HepG2 (cell line): ENCODE measurements around the gene EZH1. TPM values are rescaled to one million over a fixed set of nuclear protein-coding genes. Genes with fewer than 3 reads are reported as not detected.

Experiments used
- ATAC-seq: fragments of 200-7000 bp; cut with Tn5 transposase; 3 replicates; pipeline ENCODE4 v1.9.1; 2020; ENCODE audit warnings: mild to moderate bottlenecking, moderate library complexity
- BruUV-seq: library from RNA; stranded (reverse); fragments of 400-500 nt; replicated peaks from 2 replicates; lab custom pipeline; 2021; lab: Mats Ljungman, UMichigan
- CTCF ChIA-PET: fragments of 300-600 bp; formaldehyde crosslinking; extraction: SDS; loops from one replicate; lab custom pipeline; 2021; ENCODE audit warnings: low total read pairs, inconsistent platforms, low intra/inter-chr PET ratio; lab: Yijun Ruan, JAX
- POLR2A ChIA-PET: fragments of 350-600 bp; sonication (Branson Sonifier 250); formaldehyde crosslinking; loops from one replicate; lab custom pipeline; 2020; ENCODE audit warnings: antibody characterized with exemption, inconsistent platforms; lab: Yijun Ruan, JAX
- DNase-seq: peaks from one replicate; pipeline ENCODE4 v3.0.0-alpha.2; 2015; ENCODE audit warnings: low spot score
- FAIRE-seq: peaks from 3 replicates; lab custom pipeline; 2011; peaks lifted over from hg19 to GRCh38; lab: Jason Lieb, UNC
- H2AFZ ChIP-seq: one replicate; pipeline ENCODE4 v1.6.1; 2011; ENCODE audit warnings: low read length, inconsistent platforms
- H3K27ac ChIP-seq: fragments of 300-600 bp; 3 replicates; pipeline ENCODE4 v1.8.0; 2011; ENCODE audit warnings: mixed run types, mild to moderate bottlenecking, mixed read lengths, low read length, inconsistent platforms; ENCODE audit not compliant: insufficient read depth; ENCODE audit errors: extremely low read length
- H3K27me3 ChIP-seq, 2 experiments: fragments of 200-600 bp in 1 of 2; 2 replicates in 1 of 2; 3 replicates in 1 of 2; pipeline versions ENCODE4 v1.6.0 to v1.8.0; 2011; ENCODE audit warnings: low read length in 2 of 2, mild to moderate bottlenecking in 2 of 2, moderate library complexity in 2 of 2, inconsistent platforms in 1 of 2; ENCODE audit not compliant: insufficient read depth in 2 of 2, control insufficient read depth in 1 of 2
- H3K36me3 ChIP-seq, 2 experiments: fragments of 200-600 bp in 1 of 2; replicated peaks in 1 of 2; 2 replicates in 1 of 2; 3 replicates in 1 of 2; pipeline versions ENCODE4 v1.5.1 to v1.8.0; 2011; ENCODE audit warnings: low read length in 2 of 2, inconsistent platforms in 1 of 2; ENCODE audit not compliant: insufficient read depth in 2 of 2, control insufficient read depth in 1 of 2
- H3K4me1 ChIP-seq: 2 replicates; pipeline ENCODE4 v1.5.1; 2012; ENCODE audit warnings: low read length, inconsistent platforms; ENCODE audit not compliant: insufficient read depth
- H3K4me2 ChIP-seq: 2 replicates; pipeline ENCODE4 v1.6.0; 2011; ENCODE audit warnings: low read depth, low read length, inconsistent platforms
- H3K4me3 ChIP-seq, 3 experiments: fragments of 200-600 bp in 1 of 3; sonication (generic), shearing (Covaris generic) in 1 of 3; replicated peaks in 1 of 3; 2 replicates each; pipeline ENCODE4 v1.5.1; 2011 to 2016; ENCODE audit warnings: low read length in 3 of 3, inconsistent platforms in 2 of 3, low read depth in 2 of 3, mild to moderate bottlenecking in 2 of 3, control low read depth in 1 of 3, mixed read lengths in 1 of 3; ENCODE audit not compliant: insufficient read depth in 1 of 3
- H3K79me2 ChIP-seq: one replicate; pipeline ENCODE4 v1.6.1; 2011; ENCODE audit warnings: low read length, inconsistent platforms; ENCODE audit not compliant: insufficient read depth
- H3K9ac ChIP-seq: 2 replicates; pipeline ENCODE4 v1.6.0; 2011; ENCODE audit warnings: mild to moderate bottlenecking, low read depth, low read length, inconsistent platforms; ENCODE audit not compliant: insufficient read depth
- H3K9me3 ChIP-seq: 2 replicates; pipeline ENCODE4 v1.5.1; 2012; ENCODE audit warnings: mild to moderate bottlenecking, low read length
- H4K20me1 ChIP-seq: 2 replicates; pipeline ENCODE4 v1.6.0; 2011; ENCODE audit warnings: inconsistent platforms, mild to moderate bottlenecking, low read length, moderate library complexity; ENCODE audit not compliant: insufficient read depth
- CSRNP2 ChIP-seq: sonication (generic); formaldehyde crosslinking; conservative IDR thresholded peaks from 2 replicates; pipeline ENCODE4 v1.8.0; 2022; ENCODE audit warnings: low read depth, missing genetic modification reagents
- ELF3 ChIP-seq: IDR thresholded peaks from 2 replicates; pipeline ENCODE4 v1.6.1; 2016; ENCODE audit warnings: missing genetic modification reagents, missing compliant biosample characterization
- HMGXB4 ChIP-seq, 2 experiments: sonication (generic) in 1 of 2; formaldehyde crosslinking in 1 of 2; IDR thresholded peaks; 2 replicates each; pipeline versions ENCODE4 v1.4.0 to v1.6.1; 2018 to 2020; ENCODE audit warnings: missing genetic modification reagents in 2 of 2, borderline replicate concordance in 1 of 2, low read depth in 1 of 2, mild to moderate bottlenecking in 1 of 2, missing biosample characterization in 1 of 2
- TBX2 ChIP-seq: sonication (generic); formaldehyde crosslinking; IDR thresholded peaks from 2 replicates; pipeline ENCODE4 v1.5.0; 2020; ENCODE audit warnings: missing genetic modification reagents, mild to moderate bottlenecking, borderline replicate concordance
- TEAD3 ChIP-seq: optimal IDR thresholded peaks from 2 replicates; pipeline ENCODE3; 2016; ENCODE audit warnings: borderline replicate concordance
- TEF ChIP-seq: sonication (generic); formaldehyde crosslinking; IDR thresholded peaks from 2 replicates; pipeline ENCODE4 v1.5.0; 2020; ENCODE audit warnings: missing genetic modification reagents
- TFE3 ChIP-seq: IDR thresholded peaks from 2 replicates; pipeline ENCODE4 v1.6.1; 2016
- ZNF430 ChIP-seq: sonication (generic); formaldehyde crosslinking; IDR thresholded peaks from 2 replicates; pipeline ENCODE4 v1.9.0; 2021; ENCODE audit warnings: mild to moderate bottlenecking, missing genetic modification reagents
- ZNF629 ChIP-seq: sonication (generic); formaldehyde crosslinking; conservative IDR thresholded peaks from 2 replicates; pipeline ENCODE4 v1.5.0; 2020; ENCODE audit warnings: missing genetic modification reagents
- ZNF850 ChIP-seq: sonication (generic); formaldehyde crosslinking; conservative IDR thresholded peaks from 2 replicates; pipeline ENCODE4 v1.9.0; 2021; ENCODE audit warnings: mild to moderate bottlenecking, missing genetic modification reagents
- WGBS: methylation state at CpG from one replicate; pipeline ENCODE4 v1.1.6; 2017; ENCODE audit warnings: low lambda C conversion rate; 5-methylcytosine and 5-hydroxymethylcytosine counted together
- in situ Hi-C: cut with HindIII; loops from 2 replicates; pipeline ENCODE4 v1.10.0; 2017; ENCODE audit warnings: low pct_unique_long_range_greater_than_20kb; ENCODE audit not compliant: extremely low pct_ligation_motif_present
- intact Hi-C: fragments of 100-400 bp; cut with micrococcal nuclease; formaldehyde crosslinking; loops from one replicate; pipeline ENCODE4 v1.10.0; 2022; ENCODE audit not compliant: unreplicated experiment
- polyA plus RNA-seq, 8 experiments: library from polyadenylated mRNA; depleted of rRNA in 3 of 8; stranded (reverse) in 7 of 8; unstranded in 1 of 8; fragments of >200 nt; fragmentation: Illumina TruSeq in 4 of 8; extraction: Trizol in 4 of 8; gene quantifications; 2 replicates each; pipeline versions ENCODE4 v1.2.1 to v1.2.3, GENCODE V29; 2011 to 2016; ENCODE audit warnings: low read depth in 4 of 8, missing spikeins in 1 of 8, mixed read lengths in 1 of 8; ENCODE audit not compliant: insufficient read depth in 1 of 8
- total RNA-seq, 5 experiments: library from RNA; depleted of rRNA; stranded (reverse); fragments of >200 nt; fragmentation: Illumina TruSeq; extraction: Trizol; gene quantifications; 2 replicates each; pipeline ENCODE4 v1.2.3, GENCODE V29; 2016; ENCODE audit warnings: low read depth in 1 of 5
- TF ChIP-seq, protein P1 (sequence below): sonication (generic); formaldehyde crosslinking; IDR thresholded peaks from 2 replicates; pipeline ENCODE4 v1.5.0; 2020; ENCODE audit warnings: missing genetic modification reagents
- TF ChIP-seq, protein P2 (sequence below): sonication (generic); formaldehyde crosslinking; IDR thresholded peaks from 2 replicates; pipeline ENCODE4 v1.4.0; 2020; ENCODE audit warnings: low read depth, mild to moderate bottlenecking, missing genetic modification reagents

EZH1 gene
- total and polyA plus RNA-seq, 2 of the 13 experiments (the other 11 are each of a cell fraction or from before 2014, with no cell fraction given): 11.6 to 24.0 TPM

- no peaks in the 10 kb centered on the region for H3K27me3 ChIP-seq
- no peak overlapping the region for H3K4me3 ChIP-seq
- no peak for TF ChIP-seq ZNF430
- TF ChIP-seq, protein P1, sequence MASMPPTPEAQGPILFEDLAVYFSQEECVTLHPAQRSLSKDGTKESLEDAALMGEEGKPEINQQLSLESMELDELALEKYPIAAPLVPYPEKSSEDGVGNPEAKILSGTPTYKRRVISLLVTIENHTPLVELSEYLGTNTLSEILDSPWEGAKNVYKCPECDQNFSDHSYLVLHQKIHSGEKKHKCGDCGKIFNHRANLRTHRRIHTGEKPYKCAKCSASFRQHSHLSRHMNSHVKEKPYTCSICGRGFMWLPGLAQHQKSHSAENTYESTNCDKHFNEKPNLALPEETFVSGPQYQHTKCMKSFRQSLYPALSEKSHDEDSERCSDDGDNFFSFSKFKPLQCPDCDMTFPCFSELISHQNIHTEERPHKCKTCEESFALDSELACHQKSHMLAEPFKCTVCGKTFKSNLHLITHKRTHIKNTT (CRISPR knock-in tag): no peak
- no peak for TF ChIP-seq TEAD3 (CRISPR knock-in tag)
- TF ChIP-seq TFE3: no peak
- no peak for TF ChIP-seq ZNF850 (CRISPR knock-in tag)
- TF ChIP-seq HMGXB4 (CRISPR knock-in tag; IDR thresholded peaks at IDR 0.05; ENCODE audit: borderline replicate concordance in 1 of 2, low read depth in 1 of 2): no peak
- no peak for TF ChIP-seq ZNF629 (CRISPR knock-in tag)
- TF ChIP-seq TBX2 (CRISPR knock-in tag): no peak
- TF ChIP-seq CSRNP2: no peak
- TF ChIP-seq ELF3 (CRISPR knock-in tag): no peak
- TF ChIP-seq, protein P2, sequence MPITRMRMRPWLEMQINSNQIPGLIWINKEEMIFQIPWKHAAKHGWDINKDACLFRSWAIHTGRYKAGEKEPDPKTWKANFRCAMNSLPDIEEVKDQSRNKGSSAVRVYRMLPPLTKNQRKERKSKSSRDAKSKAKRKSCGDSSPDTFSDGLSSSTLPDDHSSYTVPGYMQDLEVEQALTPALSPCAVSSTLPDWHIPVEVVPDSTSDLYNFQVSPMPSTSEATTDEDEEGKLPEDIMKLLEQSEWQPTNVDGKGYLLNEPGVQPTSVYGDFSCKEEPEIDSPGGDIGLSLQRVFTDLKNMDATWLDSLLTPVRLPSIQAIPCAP (CRISPR knock-in tag): no peak
- no peak for TF ChIP-seq TEF
- TF ChIP-seq, all 625 proteins: peak for 0
- H3K27ac ChIP-seq: no peak overlapping the region
- H4K20me1 ChIP-seq: no peaks in the 10 kb centered on the region
- no peak overlapping the region for H3K9ac ChIP-seq
- DNase-seq (no peak), FAIRE-seq (no peak), ATAC-seq (no peak)
- no peak overlapping the region for H2AFZ ChIP-seq
- in situ Hi-C loops: no loop called here
- BruUV-seq: TSS peak; percentile 53
- no peaks in the 10 kb centered on the region for H3K9me3 ChIP-seq
- H3K36me3 ChIP-seq: peaks cover 2 to 16% of the 10 kb centered on the region in 2 experiments
- H3K4me2 ChIP-seq: no peak overlapping the region
- no peaks in the 10 kb centered on the region for H3K4me1 ChIP-seq
- H3K79me2 ChIP-seq: no peaks in the 10 kb centered on the region
- CTCF ChIA-PET: no interaction called here
- WGBS: 97% methylated on average over 4 of the region's 4 CpGs
- intact Hi-C loops: no loop called here
- POLR2A ChIA-PET: interaction anchor here (1.1 to 2.2 kb wide), 2 partner anchors 45 to 81 kb away, joined by 3 to 5 read pairs; partner anchors contain the start of gene WNK4
Measured at GRCh38 chr17:42699415-42699740, 45.5 kb downstream of the EZH1 start.
